Amniotic epithelial cell (primary cell): Measurements from ENCODE around the gene SRPK1.

ENCODE experiments used
- DNase-seq: peaks from one replicate; pipeline ENCODE4 v3.0.0-alpha.2; 2010; ENCODE audit warnings: low read depth

The SRPK1 gene

DNA sequence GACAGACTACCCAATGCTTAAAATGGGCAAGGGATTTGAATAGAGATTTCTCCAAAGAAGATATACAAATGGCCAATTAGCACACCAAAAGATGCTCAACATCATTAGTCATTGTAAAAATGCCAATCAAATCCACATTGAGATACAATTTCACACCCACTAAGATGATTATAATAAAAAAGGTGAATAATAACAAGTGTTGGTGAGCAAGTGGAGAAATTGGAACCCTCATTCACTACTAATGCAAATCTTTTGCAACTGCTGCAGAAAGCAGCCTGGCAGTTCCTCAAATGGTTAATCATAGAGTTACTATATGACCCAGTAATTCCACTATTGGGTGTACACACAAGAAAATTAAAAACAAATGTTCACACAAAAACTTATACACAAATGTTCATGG lies 103.4 kb downstream of the SRPK1 start:
- no peak for DNase-seq

DNA sequence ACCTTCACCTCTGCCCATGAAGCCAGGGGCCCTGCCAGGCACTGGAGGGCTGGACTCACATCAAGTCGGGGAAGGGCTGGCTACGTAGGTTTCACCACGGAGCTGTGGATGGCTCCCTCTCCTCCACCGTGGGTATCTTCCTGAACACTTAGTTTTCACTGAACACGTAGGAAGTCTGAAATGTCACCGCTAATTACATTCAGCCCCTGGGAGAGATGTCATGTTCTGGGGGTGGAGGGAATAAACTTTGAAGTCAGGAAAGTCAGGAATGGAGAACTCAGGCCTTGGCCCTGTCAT lies 109.3 kb downstream of the SRPK1 start:
- no peak for DNase-seq

DNA sequence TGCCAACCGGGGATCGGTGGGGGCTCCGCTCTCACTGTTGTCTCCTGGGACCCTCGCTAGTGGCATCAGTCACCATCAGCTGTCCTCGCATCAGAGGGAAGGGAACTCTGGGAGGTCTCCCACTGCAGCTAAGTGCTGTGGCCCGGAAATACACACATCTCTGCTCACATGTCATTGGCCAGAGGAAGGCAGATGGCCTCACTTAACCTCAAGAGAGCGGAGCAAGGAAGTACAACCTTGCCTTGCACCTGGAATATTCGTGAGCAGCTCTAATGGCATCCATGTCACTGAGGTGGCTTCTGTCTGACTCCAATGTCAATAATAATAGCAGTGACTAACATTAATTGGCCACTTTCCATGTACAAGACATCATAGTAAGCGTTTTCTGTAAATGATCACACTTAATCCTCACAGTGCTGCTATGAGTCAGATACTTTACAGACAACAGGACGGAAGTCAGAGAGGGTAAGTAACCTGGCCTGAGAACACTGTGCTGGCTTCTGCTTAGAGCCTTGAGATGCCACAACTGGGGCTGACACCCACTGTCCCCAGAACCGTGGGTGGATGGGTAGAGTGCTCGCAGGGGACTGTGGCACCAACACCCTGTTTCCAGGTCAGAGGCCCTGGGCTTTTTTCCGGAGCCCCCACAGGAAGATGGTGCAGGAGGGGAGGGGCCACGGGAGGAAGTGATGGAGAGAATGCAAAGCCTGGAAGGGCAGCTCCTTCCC lies 109.8 kb downstream of the SRPK1 start:
- DNase-seq = peak; percentile 87

DNA sequence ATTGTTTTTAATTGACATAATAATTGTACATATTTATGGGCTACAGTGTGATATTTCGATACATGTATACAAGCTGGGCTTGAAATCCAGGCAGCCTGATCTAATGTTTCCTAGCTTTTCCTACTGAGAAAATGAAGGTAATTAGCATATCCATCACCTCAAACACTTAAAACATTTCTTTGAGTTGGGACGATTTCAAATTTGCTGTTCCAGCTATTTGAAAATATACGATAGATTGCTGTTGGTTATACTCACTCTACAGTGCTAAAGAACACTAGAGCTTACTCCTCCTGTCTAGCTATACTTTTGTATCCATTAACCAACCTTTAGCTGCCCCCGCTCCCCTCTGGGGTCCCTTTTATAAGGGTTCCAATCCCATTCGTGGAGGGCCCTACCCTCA lies 111.1 kb downstream of the SRPK1 start:
- no peak for DNase-seq

DNA sequence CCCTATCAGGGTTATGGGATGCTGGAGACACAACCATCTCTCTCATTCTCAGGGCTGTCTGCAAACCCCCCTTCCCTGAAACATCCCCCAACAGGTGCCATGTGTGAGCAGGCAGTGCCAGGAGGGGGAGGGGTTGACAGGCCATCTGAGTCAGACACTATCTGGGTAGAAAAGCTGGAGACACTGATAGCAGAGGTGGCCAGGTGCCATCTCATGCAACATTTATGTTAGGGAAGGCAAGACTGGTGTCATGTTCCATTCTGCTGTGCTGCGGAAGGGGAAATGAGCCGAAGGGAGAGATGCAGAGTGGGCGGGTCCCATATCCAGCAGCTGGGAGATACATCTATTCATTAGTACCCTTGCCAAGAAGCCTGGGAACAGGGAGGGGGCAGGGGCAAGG lies 112.2 kb downstream of the SRPK1 start:
- no peak for DNase-seq

DNA sequence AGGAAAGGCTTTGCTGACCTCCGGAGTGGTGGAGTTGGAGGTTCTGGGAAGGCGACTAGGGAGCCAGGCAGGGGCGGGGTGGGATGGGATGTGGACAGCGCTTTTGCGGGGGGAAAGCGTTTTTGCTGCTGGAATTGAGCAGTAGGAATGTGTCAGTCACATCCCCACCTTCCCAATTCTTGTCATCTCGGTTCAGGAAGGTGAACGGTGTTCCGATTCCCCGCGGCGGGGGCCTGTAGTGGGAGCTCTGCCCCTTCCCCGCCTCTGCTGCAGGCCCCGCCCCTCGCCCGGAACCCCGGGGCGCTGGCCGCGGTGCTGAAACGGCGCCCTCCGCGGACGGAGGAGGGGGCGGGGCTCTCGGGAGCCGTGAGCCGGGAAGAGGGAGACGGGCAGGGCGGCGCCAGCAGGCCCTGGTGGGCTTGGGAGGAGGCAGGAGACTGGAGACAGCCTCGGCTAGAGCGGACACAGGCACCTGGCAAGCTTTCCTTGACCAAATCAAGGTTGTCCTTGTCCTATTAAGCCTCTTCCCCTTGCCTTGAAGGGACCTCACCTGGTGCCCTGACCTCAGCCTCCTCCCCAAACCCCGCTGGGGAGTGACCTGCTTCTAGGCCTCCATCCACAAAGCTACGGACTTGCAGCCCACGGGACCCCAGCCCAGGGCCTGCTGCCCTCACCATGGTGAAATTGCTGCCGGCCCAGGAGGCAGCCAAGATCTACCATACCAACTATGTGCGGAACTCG lies 115.7 kb downstream of the SRPK1 start, which contains the start of gene LHFPL5:
LHFPL5 (plus strand) TSS at position 357 of the 741 bp plus-strand sequence; CDS start at position 676, 319 bp downstream.
- no peak for DNase-seq

DNA sequence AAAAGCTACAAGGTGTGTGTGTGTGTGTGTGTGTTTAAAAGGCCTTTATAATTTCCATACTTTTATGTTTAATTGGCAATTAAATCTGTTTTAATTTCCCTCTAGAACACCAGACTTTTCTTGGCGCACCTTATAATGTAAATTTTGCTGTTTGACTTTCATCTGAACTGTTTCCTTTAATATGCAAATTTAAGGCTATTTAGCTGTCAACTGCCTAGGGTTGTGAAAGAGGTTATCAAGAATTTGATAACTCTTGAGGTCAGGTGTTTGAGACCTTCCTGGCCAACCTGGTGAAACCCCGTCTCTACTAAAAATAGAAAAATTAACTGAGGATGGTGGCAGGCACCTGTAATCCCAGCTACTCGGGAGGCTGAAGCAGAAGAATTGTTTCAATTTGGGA lies 119.8 kb downstream of the SRPK1 start:
- no peak for DNase-seq

DNA sequence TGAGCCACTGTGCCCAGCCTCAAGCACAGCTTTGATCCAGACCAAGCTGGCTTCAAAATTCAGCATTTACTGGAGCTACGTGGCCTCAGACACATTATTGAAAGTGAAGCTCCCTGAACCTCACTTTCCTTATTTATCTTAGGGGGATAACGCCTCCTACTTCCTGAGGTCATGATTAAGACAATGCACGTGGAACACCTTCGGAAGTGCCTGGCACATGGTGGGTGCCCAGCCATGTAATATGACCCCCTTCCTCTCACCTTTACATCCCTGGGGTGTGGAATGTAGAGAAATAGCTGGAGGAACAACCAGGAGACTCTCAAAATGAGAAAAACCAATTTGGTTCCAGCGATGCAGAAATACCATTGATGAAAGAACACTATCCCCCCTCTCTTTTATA lies 122.2 kb downstream of the SRPK1 start:
- DNase-seq = no peak

DNA sequence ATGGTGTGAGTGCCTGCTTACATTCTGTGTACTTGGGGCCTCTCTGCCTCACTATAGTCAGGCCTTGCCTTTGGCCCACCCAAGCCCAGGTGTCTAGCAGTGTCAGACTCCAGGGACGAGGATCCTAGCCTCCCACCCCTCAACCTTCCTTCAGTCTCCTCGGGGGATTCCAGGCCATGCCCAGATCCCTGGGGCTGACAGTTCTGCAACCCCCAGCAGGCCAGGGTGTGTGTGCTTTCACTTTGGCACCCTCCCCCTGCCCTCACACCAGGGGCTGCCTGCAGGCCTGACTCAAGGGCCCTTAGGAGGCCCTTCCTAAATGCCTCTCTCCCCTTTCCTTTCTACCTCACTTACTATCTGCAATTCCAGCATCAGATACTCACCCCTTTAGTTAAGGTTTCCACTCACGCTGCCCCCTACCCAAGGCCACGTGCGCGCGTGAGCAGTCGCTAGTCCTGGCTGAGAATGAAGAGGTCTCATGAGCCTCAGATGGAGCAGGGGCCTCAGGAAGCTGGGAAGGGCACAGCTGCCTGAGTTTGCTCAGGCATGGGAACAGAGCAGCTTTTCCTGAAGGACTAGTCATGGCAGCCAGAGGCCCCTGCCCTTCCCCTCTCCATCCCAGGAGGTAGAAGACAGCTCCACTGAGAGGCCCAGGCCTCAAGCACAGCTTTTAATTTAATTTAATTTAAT lies 122.9 kb downstream of the SRPK1 start:
- DNase-seq = no peak

DNA sequence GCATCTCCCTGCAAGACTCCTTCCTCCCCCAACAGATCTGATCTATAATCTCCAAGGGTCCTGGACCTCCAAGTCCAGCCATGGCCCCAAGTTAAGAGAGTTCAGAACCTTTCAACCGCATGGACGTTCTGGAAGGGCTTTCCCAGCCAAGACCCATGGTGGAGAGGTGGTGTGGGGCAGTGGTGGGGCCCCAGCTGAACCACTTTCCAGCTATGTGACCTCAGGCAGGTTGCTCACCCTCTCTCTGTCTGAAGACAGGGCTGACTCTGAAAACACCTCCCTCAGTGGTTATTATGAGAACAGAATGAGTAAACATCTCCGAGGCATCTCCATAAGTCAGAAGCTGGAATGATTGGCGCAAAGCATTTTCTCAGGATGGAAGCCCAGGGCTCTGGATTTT lies 124.7 kb downstream of the SRPK1 start:
- DNase-seq = no peak

DNA sequence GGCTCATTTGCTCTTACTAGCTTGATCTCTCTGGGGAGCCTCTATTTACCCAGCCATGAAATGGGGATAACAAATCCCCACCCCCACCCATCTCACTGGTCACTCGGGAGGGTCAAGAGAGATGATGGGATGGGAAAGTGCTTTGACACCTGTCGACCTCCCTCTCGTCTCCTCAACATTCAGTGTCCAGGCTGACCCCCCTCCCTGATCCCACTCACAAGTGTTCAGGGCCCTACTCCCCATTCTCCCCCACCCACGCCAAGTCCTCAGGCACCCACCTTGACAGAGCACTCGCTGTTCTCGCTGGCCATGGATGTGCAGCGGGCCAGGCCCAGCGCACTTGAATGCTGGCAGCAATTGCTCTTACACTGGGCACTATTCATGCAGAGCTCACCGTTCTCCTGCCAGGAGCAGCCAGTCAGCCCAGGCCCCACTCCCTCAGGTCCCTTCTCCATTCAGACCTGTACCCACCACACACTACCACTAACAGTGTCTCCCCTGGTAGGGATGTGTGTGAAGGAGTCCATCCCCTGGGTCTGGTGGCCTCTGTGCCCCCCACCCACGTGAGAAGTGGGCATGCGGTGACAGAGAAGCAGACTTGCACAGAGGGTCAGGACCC lies 125.3 kb downstream of the SRPK1 start:
- no peak for DNase-seq

DNA sequence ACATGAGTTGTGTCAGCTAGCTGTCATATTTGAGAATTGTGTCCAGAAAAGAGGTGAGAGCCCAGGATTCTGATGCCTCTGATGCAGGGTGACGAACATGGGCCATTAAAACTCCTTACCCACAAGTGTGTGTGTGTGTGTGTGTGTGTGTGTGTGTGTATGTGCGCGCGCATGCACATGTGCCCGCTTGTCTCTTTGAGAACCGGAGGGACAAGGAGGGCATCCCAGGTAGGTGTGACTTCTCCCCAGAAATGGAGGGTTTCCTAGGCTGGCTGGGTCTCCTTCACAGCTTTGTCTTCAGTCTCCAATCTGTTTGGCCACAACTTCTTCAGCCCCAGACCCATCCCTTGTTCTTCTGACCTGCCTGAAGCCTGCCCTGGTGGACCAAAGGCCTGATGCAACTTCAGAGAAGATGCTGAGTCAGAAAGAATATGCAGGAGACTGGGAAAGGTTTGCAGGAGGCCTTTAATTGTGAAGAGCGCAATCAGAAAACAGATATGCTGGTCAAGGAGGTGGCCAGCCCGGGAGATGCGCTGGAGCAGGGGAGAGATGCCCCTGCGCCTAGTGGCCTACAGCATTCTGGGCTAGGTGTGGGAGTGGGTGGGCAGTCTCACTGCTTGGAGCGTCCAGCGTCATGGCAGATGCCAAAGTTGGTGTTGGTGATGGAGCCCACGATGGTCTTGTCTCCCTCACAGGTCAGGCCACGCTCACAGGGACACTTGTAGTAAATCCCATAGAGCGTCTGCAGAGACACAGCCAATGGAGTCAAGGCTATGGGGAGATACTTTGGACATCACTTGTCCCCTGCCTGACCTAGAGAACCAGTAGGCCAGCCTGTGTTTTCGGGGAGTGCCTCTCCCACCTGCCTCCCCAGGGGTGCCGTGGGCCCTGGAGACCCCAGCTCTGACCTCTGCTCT lies 126.1 kb downstream of the SRPK1 start:
- no peak for DNase-seq

DNA sequence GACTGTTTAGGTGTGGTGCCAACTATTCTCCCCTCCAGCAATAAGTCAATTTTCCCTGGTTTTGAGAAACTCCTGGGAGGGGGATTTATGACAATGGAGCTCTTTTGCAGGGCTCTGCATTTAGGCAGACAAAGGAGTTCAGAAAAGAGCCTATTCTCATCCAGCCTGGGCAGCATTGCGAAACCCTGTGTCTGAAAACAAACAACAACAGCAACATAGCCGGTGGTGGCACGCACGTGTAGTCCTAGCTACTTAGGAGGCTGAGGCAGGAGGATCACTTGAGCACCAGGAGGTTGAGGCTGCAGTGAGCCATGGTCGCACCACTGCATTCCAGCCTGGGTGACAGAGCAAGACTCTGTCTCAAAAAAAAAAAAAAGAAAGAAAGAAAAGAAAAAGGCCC lies 130.2 kb downstream of the SRPK1 start:
- no peak for DNase-seq

DNA sequence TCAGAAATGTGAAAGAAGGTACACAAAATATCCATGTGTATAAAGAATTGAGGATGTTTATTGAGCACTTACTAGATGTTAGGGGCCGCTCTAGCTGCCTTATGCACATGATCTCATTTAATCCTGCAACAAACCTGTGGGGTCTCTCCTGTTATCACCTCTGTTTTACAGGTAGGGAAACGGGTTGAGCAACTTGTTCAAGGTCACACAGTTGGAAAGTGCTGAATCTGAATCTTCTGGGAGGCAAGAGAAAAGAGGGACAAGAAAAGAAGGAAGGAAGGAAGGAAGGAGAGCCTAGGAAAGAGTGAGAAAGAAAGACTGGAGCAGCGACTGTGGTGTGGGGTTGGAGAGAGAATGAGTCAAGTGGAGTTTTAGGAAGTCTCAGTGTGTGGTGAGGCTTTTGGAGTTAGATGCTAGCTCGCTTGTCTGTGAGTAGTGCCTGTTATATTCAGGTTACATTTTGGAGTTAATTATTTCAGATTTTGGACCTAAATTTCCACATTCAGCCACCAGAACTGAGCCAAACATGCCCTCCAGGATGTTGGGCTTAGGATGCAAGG lies 132.4 kb downstream of the SRPK1 start:
- no peak for DNase-seq

DNA sequence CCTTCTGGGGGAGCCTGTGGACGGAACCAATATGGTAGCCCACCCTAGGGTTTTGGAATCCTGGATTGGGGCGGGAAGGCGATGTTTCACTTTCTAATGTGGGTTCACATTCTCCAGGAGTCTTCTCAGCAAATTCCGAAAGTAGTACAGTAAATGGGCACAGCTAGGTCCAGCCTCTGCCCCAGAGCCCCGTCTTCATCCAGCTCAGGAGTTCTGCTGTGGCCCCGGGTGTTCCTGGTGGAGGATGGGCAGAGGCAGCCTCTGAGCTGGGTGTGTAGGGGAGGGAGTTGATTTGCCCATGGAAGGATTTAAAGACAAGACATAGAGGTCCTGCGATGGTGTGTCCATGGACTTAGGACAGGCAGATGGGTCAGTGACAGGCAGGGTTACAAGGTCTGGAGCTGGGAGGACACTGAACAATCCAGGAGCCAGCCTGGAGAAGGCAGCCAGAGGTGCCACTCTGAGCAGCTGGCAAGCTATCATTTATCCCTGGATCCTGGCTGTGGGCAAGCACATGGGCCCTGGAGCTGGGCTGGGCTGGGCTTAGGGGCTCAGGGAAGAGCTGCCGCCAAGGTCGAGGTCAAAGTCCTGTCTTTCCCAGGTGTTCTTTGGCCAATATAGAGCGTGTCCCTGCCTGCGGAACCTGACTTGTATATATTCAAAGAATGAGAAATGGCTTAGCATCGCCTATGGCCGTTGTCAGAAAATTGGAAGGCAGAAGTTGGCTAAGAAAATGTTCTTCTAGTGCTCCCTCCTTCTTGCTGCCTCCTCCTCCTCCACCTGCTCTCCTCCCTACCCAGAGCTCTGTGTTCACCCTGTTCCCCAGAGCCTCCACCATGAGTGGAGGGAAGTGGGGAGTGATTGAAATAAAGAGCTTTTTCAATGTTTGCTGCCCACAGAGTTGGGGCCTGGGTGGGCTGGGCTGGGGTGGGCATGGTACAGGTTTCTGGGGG lies 133.4 kb downstream of the SRPK1 start:
- DNase-seq = no peak

DNA sequence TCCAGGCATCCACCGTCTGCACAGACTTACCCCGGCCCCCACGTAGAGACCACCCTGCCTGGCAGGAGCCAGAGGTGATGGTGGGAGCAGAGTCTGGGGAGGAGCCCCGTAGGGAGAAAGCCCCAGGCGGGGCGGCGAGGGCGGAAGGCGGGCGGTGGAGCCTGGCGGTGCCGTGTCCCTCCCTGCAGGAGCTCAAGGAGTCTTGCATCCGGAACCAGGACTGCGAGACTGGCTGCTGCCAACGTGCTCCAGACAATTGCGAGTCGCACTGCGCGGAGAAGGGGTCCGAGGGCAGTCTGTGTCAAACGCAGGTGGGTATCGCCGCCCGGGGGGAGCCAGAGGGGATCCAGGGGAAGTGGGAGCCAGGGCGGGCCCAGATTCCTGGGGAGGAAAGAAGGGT lies 134.1 kb downstream of the SRPK1 start:
- no peak for DNase-seq

DNA sequence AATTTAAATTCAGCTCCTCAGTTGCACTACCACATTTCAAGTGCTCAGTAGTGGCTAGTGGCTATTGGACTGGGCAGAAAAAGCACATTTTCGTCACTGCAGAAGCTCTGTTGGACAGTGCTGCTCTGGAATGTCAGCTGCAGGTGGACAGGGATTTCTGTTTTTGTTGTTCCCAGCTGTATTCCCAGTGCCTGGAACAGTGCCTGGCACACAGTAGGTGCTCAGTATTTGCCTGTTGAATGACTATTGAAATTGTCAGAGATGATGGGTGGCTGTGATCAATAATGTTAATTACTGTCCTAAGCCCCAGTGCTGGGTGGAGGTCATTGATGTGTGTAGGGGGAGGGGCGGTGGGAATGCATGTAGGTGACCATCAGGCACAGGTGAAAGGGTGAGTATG lies 134.6 kb downstream of the SRPK1 start:
- no peak for DNase-seq

DNA sequence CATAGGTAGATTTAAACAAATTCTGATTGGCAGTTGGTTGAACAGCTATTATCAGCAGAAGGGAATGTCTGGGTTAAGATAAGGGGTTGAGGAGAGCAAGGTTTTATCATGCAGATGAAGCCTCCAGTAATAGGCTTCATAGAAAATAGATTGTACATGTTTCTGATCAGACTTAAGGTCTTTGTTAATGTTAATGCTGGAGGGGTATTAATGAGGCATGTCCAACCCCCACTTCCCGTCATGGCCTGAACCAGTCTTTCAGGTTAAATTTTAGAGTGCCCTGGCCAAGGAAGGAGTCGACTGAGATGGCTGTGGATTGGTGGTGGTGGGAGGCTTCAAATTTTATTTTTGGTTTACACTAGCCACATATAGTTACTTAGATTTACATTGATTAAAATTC lies 136.7 kb downstream of the SRPK1 start:
- no peak for DNase-seq
